HPDE6-E6E7 (cell line): ENCODE measurements around the gene KNDC1.
"Not testable (repeated sequence)": the region's sequence is repeated elsewhere in the genome, so short reads cannot be mapped to it uniquely, and the experiment has no call there.

Experiments used
- DNase-seq: peaks from one replicate; pipeline ENCODE4 v3.0.0; 2011; ENCODE audit warnings: missing footprints; ENCODE audit errors: extremely low spot score

The KNDC1 gene

DNA sequence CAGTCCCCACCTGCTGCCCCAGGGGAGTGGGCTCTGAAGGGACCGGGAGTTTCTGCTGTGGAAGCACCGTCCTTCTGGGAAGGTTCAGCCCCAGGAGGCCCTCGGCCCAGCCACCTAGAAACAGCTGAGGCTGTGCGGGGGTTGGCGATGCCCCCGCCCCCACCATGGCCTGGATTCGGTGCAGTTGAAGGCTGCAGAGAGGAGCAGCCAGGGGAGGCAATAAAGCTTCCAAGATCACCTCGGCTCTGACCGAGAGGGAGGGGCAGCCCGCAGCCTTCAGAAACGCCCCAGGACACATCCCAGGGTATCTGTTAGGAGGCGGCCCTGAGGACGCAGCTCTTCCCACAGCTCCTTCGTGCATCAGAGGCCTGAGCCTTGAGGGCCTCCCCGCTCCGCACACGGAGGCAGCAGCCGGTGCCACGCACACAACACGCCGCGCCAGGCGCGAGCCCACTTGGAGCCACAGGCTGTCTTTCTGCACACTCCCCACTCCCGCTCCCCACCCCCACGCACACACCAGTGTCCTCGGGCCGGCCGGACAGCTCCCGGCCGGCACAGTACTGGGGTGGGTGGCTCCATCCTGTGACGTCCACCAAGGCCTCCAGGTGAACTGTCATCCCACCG is 1.6 kb downstream of the KNDC1 start:
- no peak for DNase-seq

DNA sequence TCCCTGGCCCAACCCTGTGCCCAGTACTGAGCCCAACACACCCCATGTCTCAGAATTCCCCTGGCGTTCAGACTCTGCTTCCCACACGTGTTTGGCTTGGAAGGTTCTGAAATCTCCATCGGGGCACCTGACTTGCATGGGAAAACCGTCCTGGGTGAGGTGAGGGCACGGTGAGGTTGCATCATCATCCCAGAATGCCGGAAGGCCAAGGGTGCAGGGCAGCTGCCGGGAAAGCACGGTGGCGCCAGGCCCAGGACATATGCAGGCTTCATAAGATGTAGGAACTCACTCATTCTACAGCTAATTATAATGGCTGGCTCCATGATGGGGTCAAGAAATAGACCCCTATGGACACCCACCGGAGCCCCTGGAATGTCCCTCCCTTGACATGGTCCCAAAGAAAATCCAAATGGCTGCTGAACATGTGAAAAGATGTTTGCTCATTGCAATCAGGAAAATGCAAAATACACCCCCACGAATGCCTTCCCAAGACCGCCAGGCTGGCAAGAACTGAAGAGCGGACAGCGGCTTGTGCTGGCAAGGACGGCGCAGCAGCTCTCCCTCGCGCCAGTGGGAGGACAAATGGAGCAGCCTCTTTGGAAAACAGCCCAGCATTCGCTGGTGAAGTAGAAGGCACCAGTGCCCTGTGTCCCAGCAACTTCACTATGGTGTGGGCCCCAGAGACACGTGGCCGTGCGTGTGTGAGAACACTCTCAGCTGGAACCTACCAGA is 2.3 kb downstream of the KNDC1 start:
- no peak for DNase-seq

DNA sequence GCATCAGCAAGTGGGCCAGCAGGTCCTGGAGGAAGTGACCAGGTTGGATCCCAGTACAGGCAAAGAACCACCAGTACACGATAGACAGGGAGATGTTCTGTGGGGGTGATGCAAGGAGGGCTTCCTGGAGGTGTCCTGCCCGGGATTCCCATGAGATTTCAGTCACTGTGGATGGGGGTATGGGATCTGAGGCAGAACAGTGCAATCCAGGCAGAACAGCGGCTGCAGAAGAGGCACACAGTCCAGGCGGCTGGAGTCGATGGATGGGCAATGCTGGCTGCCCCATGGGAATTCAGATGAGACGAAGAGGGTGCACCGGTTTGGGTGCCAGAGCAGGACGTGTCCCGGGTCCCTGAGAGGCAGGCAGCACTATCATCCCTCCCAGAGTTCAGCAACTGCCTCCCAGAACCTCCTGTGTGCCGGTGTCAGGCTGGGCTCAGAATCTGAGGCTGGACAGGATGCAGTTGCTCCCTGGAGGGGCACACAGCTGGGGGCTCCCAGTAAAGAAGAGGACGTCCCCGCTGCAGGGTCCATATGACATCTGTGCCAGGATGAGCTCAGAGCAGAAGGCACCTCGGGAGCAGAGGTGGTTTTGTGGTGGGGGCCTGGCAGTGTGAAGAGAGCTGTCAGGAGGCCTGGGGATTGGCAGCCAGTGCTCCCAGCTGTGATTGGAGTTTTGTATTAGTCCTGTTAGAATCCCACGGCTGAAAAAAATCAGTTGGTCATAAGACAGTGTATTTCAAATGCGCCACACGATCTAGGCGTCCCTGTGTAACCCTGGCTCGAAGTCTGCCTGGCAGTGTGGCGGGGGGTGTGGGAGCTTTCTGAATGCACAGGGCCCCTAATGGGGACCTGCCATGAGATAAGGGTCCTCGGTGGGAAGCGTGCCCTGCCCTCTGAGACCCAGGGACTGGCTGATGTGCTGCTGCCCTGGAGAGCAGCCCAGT is 3.2 kb downstream of the KNDC1 start:
- DNase-seq: no peak

DNA sequence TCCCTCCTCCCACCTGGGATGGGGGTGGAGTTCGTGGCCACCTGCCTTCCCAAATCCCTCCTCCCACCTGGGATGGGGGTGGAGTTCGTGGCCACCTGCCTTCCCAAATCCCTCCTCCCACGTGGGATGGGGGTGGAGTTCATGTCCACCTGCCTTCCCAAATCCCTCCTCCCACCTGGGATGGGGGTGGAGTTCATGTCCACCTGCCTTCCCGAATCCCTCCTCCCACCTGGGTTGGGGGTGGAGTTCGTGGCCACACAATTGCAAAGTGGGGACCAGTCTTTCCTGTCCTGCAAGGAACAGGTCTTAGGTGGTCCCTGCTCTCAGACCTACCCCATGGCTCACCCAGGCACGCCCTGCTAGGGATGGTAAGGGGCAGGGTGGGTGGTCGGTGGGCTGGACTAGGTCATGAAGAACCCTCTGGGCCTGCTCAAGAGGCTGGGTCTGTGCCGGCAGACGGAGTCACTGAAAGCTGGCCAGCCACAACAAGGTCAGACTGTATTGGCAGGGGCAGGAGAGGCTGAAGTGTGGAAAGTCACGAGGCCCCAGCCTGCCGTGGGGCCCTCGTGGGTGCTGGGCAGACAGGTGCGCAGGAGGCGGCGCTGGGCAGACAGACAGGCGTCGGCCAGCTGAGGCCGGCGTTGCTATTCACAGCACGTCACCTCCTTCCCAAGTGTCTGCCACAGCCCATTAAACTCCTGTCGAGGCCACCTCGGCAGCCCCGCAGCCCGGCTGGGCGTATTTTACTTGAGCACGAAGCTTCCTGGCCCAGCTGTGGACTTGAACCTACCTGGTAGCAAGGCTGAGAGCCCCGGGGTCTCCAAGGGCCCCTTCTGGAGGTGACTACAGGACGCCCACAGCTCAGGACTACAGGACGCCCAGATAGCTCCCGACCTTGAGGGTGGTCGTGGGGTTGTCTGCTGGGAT is 4.1 kb downstream of the KNDC1 start:
- DNase-seq: no peak

DNA sequence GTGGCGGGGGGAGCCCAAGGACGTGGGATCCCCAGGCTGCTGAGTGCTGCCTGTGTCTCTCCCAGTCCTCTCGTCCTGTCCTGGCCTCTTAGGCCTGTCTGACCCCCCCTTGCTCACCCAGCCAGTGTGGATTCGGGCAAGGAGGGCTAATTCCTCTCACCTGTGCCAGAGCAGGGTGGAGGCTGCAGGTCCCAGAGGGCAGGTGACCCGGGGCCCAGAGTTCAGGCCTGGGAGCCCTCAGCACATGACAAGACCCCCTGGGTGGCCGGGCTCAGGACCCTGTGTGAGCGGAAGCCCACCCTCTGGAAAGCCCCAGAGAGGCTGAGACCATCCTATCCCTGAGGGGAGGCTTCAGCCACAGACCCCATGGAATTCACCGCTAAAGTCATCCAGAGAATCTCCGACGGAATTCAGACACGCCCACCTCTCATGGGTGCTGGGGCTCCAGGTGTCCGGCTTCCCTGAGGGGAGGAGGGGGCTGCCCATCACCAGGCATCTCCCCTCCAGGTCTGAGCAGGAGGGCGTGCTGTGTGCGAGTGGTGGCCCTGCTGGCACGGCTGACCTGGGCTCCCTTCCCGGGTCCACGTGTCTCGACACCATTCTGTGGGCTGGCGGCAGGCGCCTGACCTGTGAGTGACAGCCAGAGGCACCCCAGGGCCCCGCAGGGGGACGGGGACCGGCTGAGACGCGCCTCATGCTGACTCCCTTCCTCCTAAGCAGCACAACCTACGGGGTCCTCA is 5.0 kb downstream of the KNDC1 start:
- no peak for DNase-seq

DNA sequence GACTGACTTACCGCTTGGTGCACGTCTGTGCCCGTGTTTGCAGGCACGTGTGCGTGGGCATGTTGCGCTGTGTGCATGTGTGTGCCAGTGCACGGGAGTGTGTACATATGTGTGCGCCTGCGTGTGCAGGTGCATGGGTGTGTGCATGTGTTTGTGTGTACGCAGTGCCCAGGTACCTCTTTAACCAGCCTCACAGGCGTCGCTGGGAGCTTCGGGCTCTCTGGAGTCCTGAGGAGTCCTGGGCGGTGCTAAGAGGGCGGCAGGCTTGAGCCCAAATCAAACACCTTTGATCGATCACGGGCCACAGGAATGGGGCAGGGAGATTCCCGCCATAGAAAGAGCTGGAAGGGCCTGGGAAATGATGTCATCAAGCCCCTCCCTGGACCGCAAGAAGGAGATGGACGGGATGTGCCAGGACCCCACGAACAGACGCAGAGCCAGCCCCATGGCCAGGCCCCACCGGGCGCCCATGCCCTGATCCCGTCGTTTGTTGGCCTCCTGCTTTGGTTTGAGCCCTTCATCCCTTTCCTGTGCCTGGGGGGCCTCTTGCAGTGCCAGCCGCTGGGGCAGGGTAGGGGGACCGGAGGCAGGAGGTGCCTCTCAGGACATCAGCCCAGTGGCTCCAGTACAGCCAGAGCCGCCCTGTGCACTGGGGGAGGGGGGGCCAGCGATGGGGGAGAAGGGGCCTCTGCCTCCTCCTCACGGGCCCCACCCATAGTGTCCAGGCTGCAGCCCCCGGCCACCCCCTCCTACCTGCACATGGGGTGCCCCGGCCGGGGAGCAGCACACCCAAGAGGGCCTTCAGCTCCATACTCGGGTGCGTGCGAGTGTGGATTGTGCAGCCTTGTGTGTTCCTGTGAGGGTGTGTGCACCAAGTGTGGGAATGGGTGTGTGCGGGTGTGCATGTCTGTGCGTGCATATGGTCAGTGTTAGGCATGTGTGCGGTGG is 5.8 kb downstream of the KNDC1 start:
- no peak for DNase-seq

DNA sequence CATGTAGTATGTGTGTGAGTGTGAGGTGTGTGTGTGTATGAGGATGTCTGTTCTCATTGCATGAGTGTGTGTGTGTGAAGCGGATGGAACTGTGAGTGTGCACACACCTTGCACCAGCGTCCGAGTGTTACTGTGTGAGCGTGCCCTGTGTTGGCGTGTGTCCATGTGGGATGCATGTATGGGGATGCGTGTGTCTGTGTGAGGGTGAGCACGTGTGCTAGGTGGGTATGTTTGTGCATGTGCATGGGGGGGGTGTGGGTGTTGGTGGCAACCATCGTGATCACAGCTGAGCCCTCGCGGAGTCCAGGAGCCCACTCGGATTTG is 6.4 kb downstream of the KNDC1 start:
- DNase-seq: no peak

DNA sequence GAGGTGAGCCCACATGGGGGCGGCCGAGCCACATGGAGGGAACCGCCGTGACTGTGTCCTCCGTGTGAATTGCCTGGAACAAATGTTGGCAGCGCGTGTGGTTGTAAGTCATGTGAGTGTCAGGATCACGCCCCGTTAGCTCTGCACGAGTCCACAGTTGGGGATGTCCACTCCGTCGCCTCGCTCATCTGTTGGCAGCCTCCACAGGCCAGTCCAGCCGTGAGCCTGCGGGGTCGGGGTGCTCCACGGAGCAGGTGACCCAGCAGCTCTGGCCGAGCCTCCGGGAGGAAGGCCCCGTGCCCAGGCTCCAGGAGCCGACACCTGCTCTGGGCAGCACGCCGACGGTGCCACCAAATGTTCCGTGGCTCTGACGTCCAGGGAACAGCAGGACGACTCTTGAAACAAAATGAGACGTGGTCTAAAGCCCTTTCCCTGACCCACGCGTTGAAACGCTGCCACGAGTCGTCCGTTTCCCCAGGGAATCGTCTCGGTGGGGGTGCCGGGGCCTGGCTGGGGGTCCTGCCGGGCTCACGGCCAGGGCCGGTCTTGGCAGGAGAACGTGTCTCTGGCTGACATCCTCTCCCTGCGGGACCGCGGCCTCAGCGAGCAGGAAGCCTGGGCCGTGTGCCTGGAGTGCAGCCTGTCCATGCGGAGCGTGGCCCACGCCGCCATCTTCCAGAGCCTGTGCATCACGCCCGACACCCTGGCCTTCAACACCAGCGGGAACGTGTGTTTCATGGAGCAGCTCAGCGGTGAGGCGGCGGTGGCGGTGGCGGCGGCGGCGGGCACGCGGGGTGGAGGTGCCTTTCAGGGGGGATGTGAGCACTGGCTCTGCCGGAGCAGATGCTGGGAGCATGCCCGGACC is 7.0 kb downstream of the KNDC1 start:
- DNase-seq: no peak

DNA sequence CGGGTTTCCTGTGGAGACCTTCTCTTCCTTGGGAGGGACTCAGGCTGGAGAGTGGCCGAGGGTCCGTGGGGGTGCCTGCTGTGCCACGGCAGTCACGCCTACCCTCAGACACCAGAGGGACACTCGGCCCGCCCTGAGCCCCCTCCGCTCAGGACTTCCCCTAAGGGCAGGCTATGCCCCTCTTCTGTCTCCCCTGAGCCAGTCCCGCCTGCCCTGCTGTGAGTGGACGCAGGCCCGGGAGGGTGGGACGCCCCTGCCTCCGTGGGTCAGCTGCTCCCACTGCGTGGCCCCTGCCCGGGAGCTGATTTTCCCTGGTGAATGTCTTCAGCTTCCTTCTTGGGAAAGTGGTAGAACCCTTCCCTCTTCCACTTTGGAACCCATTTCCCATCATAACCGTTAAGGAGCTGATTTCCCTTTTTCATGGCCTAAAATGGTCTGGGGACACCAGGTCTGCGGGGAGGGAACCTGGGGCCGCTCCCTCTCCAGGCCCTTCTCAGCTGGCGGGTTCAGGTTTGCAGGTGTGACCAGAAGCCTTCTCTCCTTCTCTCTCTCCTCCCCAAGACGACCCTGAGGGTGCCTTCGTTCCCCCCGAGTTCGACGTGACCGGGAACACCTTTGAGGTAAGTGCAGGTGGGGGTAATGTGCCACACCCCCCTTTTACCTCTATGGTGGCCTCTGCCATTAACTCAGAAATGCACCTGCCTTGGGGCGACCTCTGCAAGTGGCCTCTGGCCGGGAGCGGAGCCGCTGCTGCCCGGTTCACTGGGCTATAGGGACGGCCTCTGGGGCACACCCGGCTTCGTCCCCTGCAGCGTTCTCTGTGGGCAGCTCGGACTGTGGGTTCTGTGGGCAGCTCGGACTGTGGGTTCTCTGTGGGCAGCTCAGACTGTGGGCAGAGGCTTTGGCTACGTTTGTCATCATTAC is 7.9 kb downstream of the KNDC1 start:
- no peak for DNase-seq

DNA sequence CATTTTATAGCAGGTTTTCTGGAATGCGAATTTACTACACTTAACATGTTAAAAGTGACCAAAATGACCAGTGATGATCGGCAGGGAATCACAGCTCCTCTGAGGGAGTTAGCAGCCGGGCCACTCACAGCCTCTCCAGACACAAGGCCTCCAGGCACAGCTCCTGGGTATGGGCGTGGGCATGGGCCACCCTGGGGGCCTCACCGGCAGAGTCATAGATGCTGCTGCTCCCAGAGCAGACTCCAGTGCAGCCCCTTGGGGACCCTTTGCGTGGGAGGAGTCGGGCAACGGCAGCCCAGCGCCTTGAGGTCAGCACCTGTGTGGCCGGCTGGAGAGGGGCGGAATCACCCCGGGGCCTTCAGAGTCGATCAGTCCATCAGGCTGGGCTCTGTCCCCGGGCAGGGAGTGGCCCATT is 8.6 kb downstream of the KNDC1 start:
- DNase-seq: no peak

DNA sequence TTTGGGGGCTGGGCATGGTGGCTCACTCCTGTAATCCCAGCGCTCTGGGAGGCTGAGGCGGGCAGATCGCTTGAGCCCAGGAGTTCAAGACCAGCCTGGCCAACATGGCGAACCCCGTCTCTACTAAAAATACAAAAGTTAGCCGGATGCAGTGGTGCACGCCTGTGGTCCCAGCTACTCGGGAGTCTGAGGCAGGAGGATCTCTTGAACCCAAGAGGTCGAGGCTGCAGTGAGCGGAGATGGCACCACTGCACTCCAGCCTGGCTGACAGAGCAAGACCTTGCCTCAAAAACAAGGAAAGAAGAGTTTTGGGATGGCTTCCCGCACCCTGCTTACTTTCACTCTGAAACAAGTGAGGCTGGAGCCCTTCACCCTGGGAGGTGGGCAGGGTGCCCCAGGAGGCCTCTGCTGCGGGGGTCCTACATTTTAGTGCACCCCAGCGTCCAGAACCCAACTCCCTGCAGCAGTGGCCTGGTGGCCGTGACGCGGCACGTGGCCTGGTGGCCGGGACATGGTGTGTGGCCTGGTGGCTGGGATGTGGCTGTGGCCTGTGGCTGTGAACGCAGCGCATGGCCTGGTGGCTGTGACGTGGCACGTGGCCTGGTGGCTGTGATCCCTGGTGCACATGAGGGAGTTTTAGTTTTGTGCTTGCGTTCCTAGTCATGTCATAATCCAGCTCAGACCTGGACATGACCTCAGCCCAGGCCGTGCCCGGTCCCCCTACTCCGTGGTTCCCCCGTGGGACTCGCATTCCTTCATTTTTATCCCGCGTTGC is 9.3 kb downstream of the KNDC1 start:
- no peak for DNase-seq

DNA sequence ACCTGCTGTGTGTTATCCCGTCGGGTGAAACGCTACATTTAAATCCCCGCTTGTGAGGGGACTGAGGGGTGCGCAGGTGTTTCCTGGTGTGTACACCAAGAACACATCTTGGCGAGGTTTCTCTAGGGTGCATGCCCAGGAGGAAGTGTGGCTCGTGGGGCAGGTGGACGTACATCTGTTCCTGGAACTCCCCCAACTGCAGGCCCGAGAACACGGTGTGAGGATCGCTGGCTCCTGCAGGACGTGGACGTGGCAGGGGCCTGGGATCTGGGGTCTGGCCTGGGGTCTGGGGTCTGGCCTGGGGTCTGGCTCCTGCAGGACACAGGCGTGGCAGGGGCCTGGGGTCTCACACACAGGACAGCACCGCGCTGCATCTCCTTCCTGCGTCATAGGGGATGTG is 10.1 kb downstream of the KNDC1 start:
- no peak for DNase-seq

DNA sequence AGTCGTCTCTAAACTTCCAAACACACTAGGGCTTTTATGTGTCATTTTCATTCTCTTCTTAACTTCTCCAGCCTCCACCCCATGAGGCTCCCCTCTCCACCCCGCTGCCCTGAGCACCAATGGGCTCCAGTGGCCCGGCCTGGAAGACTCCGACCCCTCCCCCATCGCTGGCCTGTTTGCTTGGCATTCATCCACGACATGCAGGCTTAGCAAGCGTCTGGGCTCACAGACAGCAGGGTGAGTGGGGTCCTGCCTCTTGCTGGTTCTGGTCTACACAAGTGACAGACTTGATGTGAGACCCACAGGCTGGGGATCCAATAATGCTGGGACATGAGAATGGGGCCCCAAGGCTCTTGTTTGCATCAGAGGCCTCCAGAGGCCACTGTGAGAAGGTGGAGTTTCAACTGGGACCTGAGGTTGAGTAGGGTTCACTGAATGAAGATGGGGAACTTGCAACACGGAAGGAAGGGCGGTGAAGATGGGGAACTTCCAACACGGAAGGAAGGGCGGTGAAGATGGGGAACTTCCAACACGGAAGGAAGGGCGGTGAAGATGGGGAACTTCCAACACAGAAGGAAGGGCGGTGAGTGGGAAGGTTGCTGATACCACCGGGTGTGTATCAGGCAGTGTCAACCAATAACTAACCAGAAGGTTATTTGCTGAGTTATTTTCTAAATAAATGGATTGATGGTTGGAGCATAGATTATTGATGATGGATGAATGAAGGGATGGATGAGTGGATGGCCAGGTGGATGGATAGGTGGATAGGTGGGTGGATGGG is 14.0 kb downstream of the KNDC1 start:
- DNase-seq: no peak

DNA sequence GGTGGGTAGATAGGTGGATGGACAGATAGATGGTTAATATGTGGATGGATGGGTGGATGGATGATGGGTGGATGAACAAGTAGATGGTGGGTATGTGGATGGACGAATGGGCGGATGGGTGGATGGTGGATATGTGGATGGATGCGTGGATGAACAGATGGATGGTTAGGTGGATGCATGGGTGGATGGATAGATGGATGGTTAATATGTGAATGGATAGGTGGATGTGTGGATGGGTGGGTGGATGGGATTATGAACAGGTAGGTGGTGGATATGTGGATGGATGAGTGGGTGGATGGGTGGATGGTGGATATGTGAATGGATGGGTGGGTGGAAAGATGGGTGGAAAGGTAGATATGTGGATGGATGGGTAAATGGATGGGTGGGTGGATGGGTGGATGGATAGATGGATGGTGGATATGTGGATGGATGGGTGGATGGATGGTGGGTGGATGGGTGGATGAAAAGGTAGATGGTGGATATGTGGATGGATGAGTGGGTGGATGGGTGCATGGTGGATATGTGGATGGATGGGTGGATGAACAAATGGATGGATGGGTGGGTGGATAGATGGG is 14.8 kb downstream of the KNDC1 start:
- DNase-seq: no peak

DNA sequence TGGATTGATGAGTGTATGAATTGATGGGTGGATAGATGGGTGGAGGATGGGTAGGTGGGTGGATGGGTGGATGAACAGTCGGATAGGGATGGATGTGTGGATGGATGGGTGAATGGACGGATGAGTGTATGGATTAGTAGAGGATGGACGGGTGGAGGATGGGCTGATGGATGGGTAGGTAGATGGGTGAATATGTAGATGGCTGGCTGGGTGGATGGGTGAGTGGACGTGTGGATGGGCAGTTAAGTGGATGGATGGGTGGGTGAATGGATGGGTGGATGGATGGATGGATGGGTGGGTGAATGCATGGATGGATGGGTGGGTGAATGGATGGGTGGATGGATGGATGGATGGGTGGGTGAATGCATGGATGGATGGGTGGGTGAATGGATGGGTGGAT is 15.6 kb downstream of the KNDC1 start:
- not testable (repeated sequence) for DNase-seq

DNA sequence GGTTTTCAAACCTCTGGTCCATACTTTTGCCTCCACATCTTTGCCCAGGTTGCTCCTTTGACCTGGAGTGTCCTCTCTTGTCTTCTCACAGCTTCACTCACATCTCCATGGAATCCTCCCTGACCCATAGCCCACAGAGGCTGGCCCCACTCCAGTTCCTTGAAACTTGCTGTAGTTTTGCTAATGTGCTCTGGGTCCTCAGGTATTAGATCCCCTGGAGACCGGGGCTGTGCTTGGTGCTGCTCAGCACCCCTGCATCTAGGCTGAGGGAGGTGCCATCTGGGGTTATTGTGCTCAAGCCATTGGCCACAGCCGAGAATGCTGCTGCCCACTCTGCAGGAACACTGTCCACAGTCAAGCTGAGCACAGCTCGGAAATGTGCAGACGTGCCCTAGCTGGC is 16.5 kb downstream of the KNDC1 start:
- DNase-seq: no peak
